Measurements from ENCODE around the gene SOAT1.

- TF ChIP-seq REST (IDR thresholded peaks at IDR 0.05; ENCODE audit: insufficient read depth in 1 of 2, low read depth in 2 of 2, low read length in 2 of 2) (no peak), POLR2AphosphoS5 (IDR thresholded peaks at IDR 0.05; ENCODE audit: low read depth, low read length) (no peak), FOXP2 (optimal IDR thresholded peaks at IDR 0.05; ENCODE audit: borderline replicate concordance, extremely low read depth, extremely low read length, insufficient read depth) (no peak)
Measured at GRCh38 chr1:179264507-179264906, 29.1 kb upstream of the SOAT1 start.
